BLaER1 treated with 17β-estradiol and CSF1 and Interleukin-3, amounts not matched to agents 10 nM and 100 nM (cell line): ENCODE data around the gene CRLF2.
"Not testable (repeated sequence)": the region's sequence is repeated elsewhere in the genome, so short reads cannot be mapped to it uniquely, and the experiment has no call there.

Experiments
- H3K27ac ChIP-seq, 11 experiments: shearing (Covaris generic); formaldehyde crosslinking; 2 replicates each; pipeline ENCODE4 v1.8.1; 2022
- H3K27me3 ChIP-seq, 11 experiments: shearing (Covaris generic); formaldehyde crosslinking; 2 replicates each; pipeline ENCODE4 v1.8.1; 2022
- H3K36me3 ChIP-seq, 11 experiments: shearing (Covaris generic); formaldehyde crosslinking; 2 replicates each; pipeline ENCODE4 v1.8.1; 2022
- H3K4me1 ChIP-seq, 10 experiments: shearing (Covaris generic); formaldehyde crosslinking; 2 replicates each; pipeline ENCODE4 v1.8.1; 2022
- H3K4me2 ChIP-seq, 11 experiments: shearing (Covaris generic); formaldehyde crosslinking; 2 replicates each; pipeline ENCODE4 v1.8.1; 2022
- H3K4me3 ChIP-seq, 10 experiments: shearing (Covaris generic); formaldehyde crosslinking; 2 replicates each; pipeline ENCODE4 v1.8.1; 2022
- H3K9ac ChIP-seq, 11 experiments: shearing (Covaris generic); formaldehyde crosslinking; 2 replicates each; pipeline ENCODE4 v1.8.1; 2022
- H3K9me3 ChIP-seq, 11 experiments: shearing (Covaris generic); formaldehyde crosslinking; replicated peaks in 1 of 11; 2 replicates each; pipeline ENCODE4 v1.8.1; 2022
- H4K20me1 ChIP-seq, 11 experiments: shearing (Covaris generic); formaldehyde crosslinking; 2 replicates each; pipeline ENCODE4 v1.8.1; 2022
- Cebpa-rat ChIP-seq, 11 experiments: shearing (Covaris generic); IDR thresholded peaks; 2 replicates each; pipeline ENCODE4 v1.8.1; 2022

CRLF2 gene

DNA sequence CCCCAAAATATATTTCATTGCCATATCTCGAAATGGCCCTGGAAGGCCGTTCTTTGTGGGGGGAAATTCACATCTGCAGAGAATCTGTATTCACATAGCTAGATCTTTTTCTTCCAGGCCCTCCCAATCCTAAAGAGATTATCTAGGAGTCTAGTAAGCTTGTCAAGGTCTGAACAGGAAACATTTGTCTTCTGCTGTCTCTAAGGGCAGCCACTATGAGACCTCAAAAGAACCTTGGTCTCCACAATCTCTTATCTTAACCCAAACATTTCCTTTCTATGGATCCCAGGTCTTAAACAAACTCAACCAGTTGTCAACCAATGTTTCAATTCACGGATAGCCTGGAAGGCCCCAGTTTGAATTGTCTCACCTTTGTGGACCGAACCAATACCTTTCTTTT, 45.0 kb downstream of the CRLF2 start:
- Histone ChIP-seq H3K9ac (no peak overlapping the region), H3K27me3 (no peaks in the 10 kb centered on the region), H4K20me1 (no peaks in the 10 kb centered on the region), H3K4me2 (peak overlapping the region in 6 of 11 experiments; percentile 1 to 33 (median 16); a peak in 9 of 22 replicates), H3K36me3 (no peaks in the 10 kb centered on the region), H3K27ac (no peak overlapping the region), H3K9me3 (no peaks in the 10 kb centered on the region), H3K4me3 (no peak overlapping the region), H3K4me1 (peaks cover 4 to 27% (median 19%) of the 10 kb centered on the region in 10 experiments; a peak in 17 of 20 replicates)
- no peak for TF ChIP-seq Cebpa-rat (IDR thresholded peaks at IDR 0.05)

DNA sequence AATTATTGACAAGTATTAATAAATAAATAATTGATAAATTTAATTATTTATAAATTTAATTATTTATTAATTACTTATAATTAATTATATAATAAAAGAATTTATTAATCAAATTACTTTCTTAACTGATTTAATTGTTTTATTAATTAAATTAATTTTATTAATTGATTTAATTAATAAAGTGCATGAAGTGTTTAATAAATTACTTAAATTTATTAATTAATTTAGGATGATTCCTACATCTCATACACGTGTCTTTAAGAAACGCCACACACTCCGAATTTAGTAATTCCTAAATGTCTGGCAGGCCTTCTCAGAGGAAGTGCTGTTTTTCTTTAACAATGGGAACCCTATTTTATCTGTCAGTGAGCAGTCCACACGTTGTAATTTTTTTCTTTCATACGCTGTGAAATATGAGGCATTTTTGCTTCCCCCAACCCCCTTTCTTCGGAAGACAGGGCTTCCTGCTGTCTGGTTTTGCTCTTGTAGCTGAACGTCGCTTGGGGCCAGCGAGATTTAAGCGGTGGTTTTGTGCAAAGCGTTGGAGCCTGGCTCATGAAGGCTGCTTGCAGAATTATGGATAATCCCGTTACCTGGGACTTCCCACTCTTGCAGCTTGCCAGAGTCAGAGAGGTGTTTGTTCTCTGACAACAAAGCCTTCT, 46.8 kb downstream of the CRLF2 start:
- peak overlapping the region in 4 of 11 experiments; percentile 8 to 43 (median 26); a peak in 3 of 22 replicates for H3K9ac ChIP-seq
- no peak for TF ChIP-seq Cebpa-rat (IDR thresholded peaks at IDR 0.05)
- peaks cover 4 to 27% (median 19%) of the 10 kb centered on the region in 10 experiments; a peak in 17 of 20 replicates for H3K4me1 ChIP-seq
- no peaks in the 10 kb centered on the region for H4K20me1 ChIP-seq
- H3K9me3 ChIP-seq, result no peaks in the 10 kb centered on the region
- H3K27ac ChIP-seq, result peak overlapping the region in 3 of 11 experiments; percentile 2 to 36 (median 14); a peak in 4 of 22 replicates
- no peaks in the 10 kb centered on the region for H3K36me3 ChIP-seq
- H3K27me3 ChIP-seq, result no peaks in the 10 kb centered on the region
- peak overlapping the region; percentile 30 to 67 (median 55) for H3K4me2 ChIP-seq
- H3K4me3 ChIP-seq, result no peak overlapping the region

DNA sequence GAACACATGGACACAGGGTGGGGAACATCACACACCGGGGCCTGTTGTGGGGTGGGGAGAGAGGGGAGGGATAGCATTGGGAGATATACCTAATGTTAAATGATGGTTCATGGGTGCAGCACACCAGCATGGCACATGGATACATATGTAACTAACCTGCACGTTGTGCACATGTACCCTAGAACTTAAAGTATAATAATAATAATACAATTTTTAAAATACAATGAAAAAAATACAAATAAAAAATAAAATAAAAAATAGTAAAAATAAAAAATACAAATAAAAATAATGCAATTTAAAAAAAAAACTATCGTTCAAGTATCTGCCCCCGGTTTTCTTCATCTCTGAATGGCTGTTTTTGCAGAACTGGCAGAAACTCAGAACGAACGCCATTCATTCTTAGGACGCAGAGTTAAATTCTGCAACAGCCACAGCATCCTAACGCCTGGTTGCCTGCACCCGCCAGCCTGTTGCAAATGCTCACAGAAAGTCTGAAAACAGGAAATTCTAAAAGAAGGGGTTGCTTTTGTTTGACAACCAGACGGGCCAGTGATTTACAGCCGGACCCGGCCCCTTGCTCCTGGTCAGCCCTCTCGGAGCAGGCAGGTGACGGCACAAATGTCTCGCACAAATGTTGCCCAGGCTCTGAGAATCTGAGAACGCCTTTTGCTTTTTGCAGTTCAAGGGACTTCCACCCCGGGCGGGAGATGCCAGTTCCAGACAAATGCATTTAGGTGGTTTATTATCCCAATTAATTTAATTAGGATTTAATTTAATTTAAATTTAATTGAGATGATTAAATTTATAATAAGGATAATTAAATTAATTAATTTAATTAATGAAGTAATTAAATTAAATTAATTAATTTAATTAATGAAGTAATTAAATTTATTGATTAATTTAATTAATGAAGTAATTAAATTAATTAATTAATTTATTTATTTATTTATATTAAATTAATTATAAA, 47.8 kb downstream of the CRLF2 start:
- Histone ChIP-seq H3K4me1 (peaks cover 4 to 27% (median 19%) of the 10 kb centered on the region in 10 experiments; a peak in 17 of 20 replicates), H3K9me3 (no peaks in the 10 kb centered on the region), H3K9ac (peak overlapping the region in 3 of 11 experiments; percentile 22 to 41 (median 25); a peak in 6 of 22 replicates), H3K36me3 (no peaks in the 10 kb centered on the region), H3K27me3 (no peaks in the 10 kb centered on the region), H3K4me3 (peak overlapping the region in 1 of 10 experiments; percentile 23; a peak in 4 of 20 replicates), H4K20me1 (no peaks in the 10 kb centered on the region), H3K27ac (peak overlapping the region in 3 of 11 experiments; percentile 16 to 40 (median 32); a peak in 3 of 22 replicates), H3K4me2 (peak overlapping the region; percentile 55 to 84 (median 75); a peak in 21 of 22 replicates)
- peak in 8 of 11 experiments; percentile 17 to 76 (median 38); a peak in 6 of 22 replicates for TF ChIP-seq Cebpa-rat (IDR thresholded peaks at IDR 0.05)

DNA sequence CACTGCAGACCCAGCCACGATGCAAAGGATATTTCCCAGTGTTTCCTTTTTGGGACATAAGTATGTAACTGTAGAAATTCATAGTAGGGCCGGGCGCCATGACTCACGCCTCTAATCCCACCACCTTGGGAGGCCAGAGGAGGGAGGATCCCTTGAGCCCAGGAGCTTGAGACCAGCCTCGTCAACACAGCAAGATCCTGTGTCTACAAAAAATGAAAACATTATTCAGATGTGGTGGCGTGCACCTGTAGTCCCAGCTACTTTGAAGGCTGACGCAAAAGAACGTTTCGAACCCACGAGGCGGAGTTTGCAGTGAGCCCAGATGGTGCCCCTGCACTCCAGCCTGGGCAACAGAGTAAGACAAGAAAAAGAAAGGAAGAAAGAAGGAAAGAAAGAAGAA, 49.2 kb downstream of the CRLF2 start:
- TF ChIP-seq Cebpa-rat (IDR thresholded peaks at IDR 0.05), result no peak
- Histone ChIP-seq H3K4me2 (no peak overlapping the region), H3K9ac (no peak overlapping the region), H3K4me1 (peaks cover 4 to 26% (median 19%) of the 10 kb centered on the region in 10 experiments; a peak in 17 of 20 replicates), H3K9me3 (no peaks in the 10 kb centered on the region), H3K36me3 (no peaks in the 10 kb centered on the region), H4K20me1 (no peaks in the 10 kb centered on the region), H3K27me3 (no peaks in the 10 kb centered on the region), H3K4me3 (no peak overlapping the region), H3K27ac (no peak overlapping the region)

DNA sequence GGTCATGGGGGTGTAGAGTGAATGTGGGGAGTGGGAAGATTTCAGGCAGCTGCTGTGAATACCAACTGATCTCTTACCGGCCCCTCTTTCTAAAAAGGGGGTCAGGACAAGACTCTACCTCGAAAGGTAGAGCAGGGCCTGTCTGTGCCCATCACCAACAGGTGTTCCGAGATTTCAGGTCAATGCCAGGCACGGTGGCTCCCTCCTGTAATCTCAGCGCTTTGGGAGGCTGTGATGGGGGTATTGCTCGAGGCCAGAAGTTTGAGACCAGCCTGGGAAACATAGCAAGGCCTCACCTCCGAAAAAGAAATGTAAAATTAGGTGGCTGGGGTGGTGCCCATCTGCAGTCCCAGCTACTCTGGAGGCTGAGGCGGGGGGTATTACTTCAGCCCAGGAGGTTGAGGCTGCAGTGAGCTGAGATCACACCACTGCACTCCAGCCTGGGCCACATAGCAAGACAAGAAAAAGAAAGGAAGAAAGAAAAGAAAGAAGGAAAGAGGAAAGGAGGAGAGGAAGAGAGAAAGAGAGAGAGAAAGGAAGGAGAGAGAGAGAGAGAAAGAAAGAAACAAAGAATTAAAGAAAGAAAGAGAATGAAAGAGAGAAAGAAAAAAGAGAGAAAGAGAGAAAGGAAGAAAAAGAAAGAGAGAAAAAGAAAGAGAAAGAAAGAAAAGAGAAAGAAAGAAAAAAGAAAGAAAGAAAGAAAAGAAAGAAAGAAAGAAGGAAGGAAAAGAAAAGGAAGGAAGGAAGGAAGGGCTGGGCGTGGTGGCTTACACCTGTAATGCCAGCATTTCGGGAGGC, 50.1 kb downstream of the CRLF2 start:
- no peak overlapping the region for H3K27ac ChIP-seq
- H3K9ac ChIP-seq, result no peak overlapping the region
- TF ChIP-seq Cebpa-rat (IDR thresholded peaks at IDR 0.05), result no peak
- H4K20me1 ChIP-seq, result no peaks in the 10 kb centered on the region
- H3K4me2 ChIP-seq, result no peak overlapping the region
- no peaks in the 10 kb centered on the region for H3K27me3 ChIP-seq
- H3K4me1 ChIP-seq, result peaks cover 4 to 17% (median 13%) of the 10 kb centered on the region in 10 experiments; a peak in 17 of 20 replicates
- H3K9me3 ChIP-seq, result no peaks in the 10 kb centered on the region
- no peak overlapping the region for H3K4me3 ChIP-seq
- no peaks in the 10 kb centered on the region for H3K36me3 ChIP-seq

DNA sequence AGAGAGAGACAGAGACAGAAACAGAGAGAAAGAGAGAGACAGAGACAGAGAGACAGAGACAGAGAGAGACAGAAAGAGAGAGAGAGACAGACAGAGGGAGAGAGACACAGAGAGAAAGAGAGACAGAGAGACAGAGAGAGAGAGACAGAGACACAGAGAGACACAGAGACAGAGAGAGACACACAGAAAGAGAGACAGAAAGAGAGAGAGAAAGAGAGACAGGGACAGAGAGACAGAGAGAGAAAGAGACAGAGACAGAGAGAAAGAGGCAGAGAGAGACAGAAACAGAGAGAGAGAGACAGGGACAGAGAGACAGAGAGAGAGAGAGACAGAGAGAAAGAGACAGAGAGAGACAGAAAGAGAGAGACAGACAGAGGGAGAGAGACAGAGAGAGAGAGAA, 52.9 kb downstream of the CRLF2 start:
- TF ChIP-seq Cebpa-rat (IDR thresholded peaks at IDR 0.05), result no peak
- Histone ChIP-seq H3K4me1 (peaks cover 0 to 5% (median 2%) of the 10 kb centered on the region in 10 experiments; a peak in 10 of 20 replicates), H3K9ac (no peak overlapping the region), H3K36me3 (no peaks in the 10 kb centered on the region), H3K27me3 (no peaks in the 10 kb centered on the region), H4K20me1 (no peaks in the 10 kb centered on the region), H3K27ac (no peak overlapping the region), H3K9me3 (no peaks in the 10 kb centered on the region), H3K4me2 (no peak overlapping the region), H3K4me3 (no peak overlapping the region)

DNA sequence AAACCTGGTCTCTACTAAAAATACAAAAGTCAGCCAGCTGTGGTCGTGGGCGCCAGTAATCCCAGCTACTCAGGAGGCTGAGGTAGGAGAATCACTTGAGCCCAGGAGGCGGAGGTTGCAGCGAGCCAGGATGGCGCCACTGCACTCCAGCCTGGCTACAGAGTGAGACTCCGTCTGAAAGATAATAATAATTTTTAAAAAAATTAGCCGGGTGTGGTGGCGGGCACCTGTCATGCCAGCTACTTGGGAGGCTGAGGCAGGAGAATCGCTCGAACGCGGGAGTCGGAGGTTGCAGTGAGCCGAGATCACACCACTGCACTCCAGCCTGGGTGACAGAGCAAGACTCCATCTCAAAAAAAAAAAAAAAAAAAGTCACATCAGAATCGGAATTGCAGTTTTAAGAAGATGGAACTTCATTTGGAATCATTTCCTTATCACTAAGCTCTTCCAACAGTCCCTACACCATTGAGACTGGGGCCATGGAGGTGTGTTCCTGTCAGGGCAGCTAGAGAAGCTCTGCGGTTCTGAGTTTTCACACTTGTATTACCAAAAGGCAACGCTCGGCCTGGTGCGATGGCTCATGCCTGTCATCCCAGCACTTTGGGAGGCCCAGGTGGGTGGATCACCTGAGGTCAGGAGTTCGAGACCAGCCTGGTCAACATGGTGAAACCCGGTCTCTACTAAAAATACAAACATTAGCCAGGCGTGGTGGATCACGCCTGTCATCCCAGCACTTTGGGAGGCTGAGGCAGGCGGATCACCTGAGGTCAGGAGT, 55.6 kb downstream of the CRLF2 start:
- not testable (repeated sequence) for H3K36me3 ChIP-seq, H3K9me3 ChIP-seq, H4K20me1 ChIP-seq, H3K27me3 ChIP-seq, H3K4me1 ChIP-seq, H3K4me3 ChIP-seq, H3K9ac ChIP-seq, H3K27ac ChIP-seq, H3K4me2 ChIP-seq

DNA sequence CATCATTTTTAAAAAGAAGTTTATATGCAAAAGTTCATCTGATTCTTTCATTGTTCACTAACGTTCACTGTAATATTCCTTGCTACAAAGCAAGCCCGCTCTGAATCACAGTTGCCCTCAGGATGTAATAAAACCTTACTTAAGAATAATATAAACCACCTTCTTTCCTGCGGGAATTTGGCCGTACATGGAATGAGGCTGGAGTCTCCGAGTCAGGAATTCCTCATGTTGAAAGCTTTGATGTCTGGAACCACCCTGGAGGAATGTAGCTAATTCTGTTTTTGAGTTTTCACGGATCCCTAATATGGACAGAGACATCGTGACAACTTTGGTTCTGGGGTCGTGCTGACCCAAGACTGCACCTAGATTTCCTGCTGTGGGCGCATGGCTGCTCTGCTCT, 58.5 kb downstream of the CRLF2 start:
- Histone ChIP-seq H3K36me3 (no peaks in the 10 kb centered on the region), H3K4me2 (no peak overlapping the region), H3K4me1 (no peaks in the 10 kb centered on the region), H3K27ac (no peak overlapping the region), H3K9me3 (no peaks in the 10 kb centered on the region), H3K27me3 (peaks cover 0 to 17% (median 9%) of the 10 kb centered on the region in 11 experiments; a peak in 12 of 22 replicates), H4K20me1 (no peaks in the 10 kb centered on the region), H3K9ac (no peak overlapping the region), H3K4me3 (no peak overlapping the region)
- TF ChIP-seq Cebpa-rat (IDR thresholded peaks at IDR 0.05), result no peak
